Astrocyte of the spinal cord (primary cell): Measurements from ENCODE around the gene FSIP1.

Source experiments
- DNase-seq: peaks from one replicate; pipeline ENCODE4 v3.0.0; 2011; ENCODE audit warnings: low read depth, low spot score
- H3K4me3 ChIP-seq: 2 replicates; pipeline ENCODE4 v1.5.1; 2011; ENCODE audit warnings: low read depth, mild to moderate bottlenecking, low read length, moderate library complexity
- CTCF ChIP-seq: IDR thresholded peaks from 2 replicates; pipeline ENCODE4 v1.5.1; 2012; ENCODE audit warnings: low read depth, mild to moderate bottlenecking, low read length, inconsistent platforms
- in situ Hi-C: cut with HindIII; loops from 2 replicates; pipeline ENCODE4 v1.10.0; 2017; ENCODE audit warnings: low sequenced_read_pairs

FSIP1 gene

GRCh38 chr15:39710681-39711080 is 72.0 kb downstream of the FSIP1 start:
- in situ Hi-C loops, result no loop called here
- DNase-seq, result no peak
- TF ChIP-seq CTCF, result no peak
- H3K4me3 ChIP-seq, result no peak overlapping the region

GRCh38 chr15:39709941-39710340 is 72.7 kb downstream of the FSIP1 start:
- no peak for TF ChIP-seq CTCF
- DNase-seq, result no peak

GRCh38 chr15:39706206-39706605 is 76.4 kb downstream of the FSIP1 start:
- in situ Hi-C loops, result no loop called here
- H3K4me3 ChIP-seq, result no peak overlapping the region
- no peak for DNase-seq
- TF ChIP-seq CTCF, result no peak

More at GRCh38 chr15:39709941-39710340, 72.7 kb downstream of the FSIP1 start:
- H3K4me3 ChIP-seq, result no peak overlapping the region
- in situ Hi-C loops, result no loop called here

GRCh38 chr15:39704689-39705088 is 78.0 kb downstream of the FSIP1 start:
- peak; percentile 38 for DNase-seq
- in situ Hi-C loops, result no loop called here
- H3K4me3 ChIP-seq, result no peak overlapping the region
- TF ChIP-seq CTCF, result no peak

GRCh38 chr15:39704235-39704634 is 78.4 kb downstream of the FSIP1 start:
- H3K4me3 ChIP-seq, result no peak overlapping the region
- TF ChIP-seq CTCF, result no peak
- DNase-seq, result peak; percentile 45
- in situ Hi-C loops, result no loop called here

GRCh38 chr15:39701988-39702387 is 80.7 kb downstream of the FSIP1 start:
- H3K4me3 ChIP-seq, result no peak overlapping the region
- no peak for TF ChIP-seq CTCF
- in situ Hi-C loops, result no loop called here
- DNase-seq, result no peak

- TF ChIP-seq CTCF, result no peak
- DNase-seq, result no peak
- in situ Hi-C loops, result no loop called here
Measured at GRCh38 chr15:39700375-39700700, 82.3 kb downstream of the FSIP1 start.

More at GRCh38 chr15:39700375-39700700, 82.3 kb downstream of the FSIP1 start:
- no peak overlapping the region for H3K4me3 ChIP-seq
